GM21528 (cell line): ENCODE data around the gene LRRC17.

Source experiments
- ATAC-seq: cut with Tn5 transposase; IDR thresholded peaks from one replicate; pipeline ENCODE4 v1.9.1; 2021; ENCODE audit warnings: mild to moderate bottlenecking, moderate library complexity; ENCODE audit not compliant: unreplicated experiment, low FRiP score

The LRRC17 gene, protein sequence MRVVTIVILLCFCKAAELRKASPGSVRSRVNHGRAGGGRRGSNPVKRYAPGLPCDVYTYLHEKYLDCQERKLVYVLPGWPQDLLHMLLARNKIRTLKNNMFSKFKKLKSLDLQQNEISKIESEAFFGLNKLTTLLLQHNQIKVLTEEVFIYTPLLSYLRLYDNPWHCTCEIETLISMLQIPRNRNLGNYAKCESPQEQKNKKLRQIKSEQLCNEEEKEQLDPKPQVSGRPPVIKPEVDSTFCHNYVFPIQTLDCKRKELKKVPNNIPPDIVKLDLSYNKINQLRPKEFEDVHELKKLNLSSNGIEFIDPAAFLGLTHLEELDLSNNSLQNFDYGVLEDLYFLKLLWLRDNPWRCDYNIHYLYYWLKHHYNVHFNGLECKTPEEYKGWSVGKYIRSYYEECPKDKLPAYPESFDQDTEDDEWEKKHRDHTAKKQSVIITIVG

DNA sequence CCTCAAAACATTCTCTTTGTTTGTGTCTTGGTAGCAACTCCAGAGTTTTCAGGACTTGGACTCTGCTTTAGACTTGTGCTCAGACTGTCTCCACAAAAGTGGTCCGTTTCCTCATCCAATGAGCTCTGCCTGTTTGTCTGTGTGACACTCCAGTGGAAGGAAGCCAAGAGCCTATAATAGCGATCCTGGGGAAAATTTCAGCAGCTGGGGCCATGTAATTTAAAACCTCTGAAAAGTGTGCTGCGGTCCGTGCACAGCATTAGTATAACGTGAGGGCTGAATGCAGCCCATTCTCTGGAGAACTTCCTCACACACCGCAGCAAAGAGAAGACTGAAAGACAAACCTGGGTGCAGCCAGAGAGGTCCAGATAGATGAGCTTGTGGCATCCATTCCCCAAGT lies at the start of gene LRRC17:
TSS of gene LRRC17 (plus strand) at position 259 of the 400 bp plus-strand sequence. CDS start 20,914 bp downstream, outside the sequence.
- no peak for ATAC-seq

GRCh38 chr7:102864958-102865357 lies 47.8 kb upstream of the LRRC17 start:
- ATAC-seq: no peak

DNA sequence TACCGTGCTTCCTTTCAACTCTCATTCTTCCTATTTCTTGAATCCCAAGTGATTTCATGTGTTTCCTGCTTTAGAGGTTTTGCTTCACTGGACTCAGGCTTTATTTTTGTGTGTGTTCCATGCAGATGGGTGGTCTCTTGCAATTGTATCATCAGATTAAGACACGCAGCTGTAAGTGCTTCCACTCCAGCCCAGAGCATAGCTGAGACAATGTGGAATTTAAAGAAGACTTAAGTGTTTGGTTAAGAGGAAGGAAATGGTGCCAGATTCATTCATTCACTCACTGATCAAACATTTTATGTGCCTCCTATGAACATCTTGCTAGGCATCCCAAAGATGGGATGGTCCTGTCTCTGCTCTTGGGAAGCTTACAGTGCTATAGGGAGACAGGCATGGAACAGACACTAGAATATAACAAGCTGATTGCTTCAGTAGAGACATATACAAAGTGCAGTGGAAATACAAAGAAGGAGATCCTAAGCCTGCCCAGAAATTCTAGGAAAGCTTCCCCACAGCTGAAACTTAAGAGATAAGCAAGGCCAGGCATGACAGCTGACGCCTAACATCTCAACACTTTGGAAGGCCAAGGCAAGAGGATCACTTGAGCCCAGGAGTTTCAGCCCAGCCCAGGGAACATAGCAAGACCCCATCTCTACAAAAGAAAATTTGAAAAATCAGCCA lies 46.1 kb upstream of the LRRC17 start:
- ATAC-seq: no peak

- no peak for ATAC-seq
Observed at GRCh38 chr7:102869195-102869594, 43.6 kb upstream of the LRRC17 start.

DNA sequence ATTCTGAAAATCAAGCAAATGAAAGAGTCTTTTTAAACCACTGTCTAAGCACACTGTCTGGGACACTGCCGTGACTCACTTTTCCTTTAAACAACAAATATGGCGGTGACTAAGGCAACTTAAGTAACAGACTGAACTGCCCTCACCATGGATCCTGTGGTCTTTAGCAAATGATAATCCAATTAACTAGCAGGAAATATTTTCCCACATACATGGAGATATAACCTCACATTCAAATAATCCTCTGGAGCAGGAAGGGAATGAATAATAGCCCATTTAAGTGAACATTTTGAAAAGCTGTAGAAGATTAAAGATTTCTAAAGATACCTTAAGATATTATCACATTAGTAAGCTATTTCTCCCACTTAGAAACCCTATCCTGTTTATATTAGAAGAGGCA lies 40.3 kb upstream of the LRRC17 start:
- ATAC-seq: no peak

DNA sequence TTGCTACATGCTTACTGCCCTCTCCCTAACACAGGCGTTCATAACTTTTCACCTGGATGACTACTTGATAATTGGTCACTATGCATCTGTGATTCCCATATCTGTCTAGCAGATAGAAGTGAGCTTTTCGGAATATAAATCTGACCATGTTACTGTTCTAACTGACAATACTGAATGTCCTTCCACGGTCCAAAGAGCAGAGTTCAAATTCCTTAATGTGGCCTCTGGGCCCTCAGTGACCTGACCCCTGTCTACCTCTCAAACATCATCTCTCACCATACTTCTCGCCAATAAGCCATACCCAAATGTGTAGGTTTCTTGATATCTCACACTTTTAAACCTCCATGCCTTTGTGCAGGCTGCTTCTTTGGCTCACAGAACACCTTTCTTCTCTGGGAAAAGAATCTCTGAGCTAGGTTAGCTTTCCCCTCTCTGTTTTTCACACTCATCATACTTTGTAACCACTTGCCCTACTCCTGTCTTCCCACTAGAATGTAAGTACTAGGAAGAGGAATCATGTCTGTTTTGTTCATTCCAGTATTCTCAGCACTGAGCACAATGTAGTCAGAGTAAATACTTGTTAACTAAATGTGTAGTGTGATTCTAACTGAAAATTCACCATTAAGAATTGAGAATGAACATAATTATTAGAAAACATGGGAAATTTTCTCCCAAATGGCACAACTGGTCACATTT lies 39.2 kb upstream of the LRRC17 start:
- peak; percentile 10 for ATAC-seq

GRCh38 chr7:102874166-102874829 lies 38.5 kb upstream of the LRRC17 start:
- ATAC-seq: peak; percentile 99

- no peak for ATAC-seq
Observed at GRCh38 chr7:102874966-102875365, 37.8 kb upstream of the LRRC17 start.

DNA sequence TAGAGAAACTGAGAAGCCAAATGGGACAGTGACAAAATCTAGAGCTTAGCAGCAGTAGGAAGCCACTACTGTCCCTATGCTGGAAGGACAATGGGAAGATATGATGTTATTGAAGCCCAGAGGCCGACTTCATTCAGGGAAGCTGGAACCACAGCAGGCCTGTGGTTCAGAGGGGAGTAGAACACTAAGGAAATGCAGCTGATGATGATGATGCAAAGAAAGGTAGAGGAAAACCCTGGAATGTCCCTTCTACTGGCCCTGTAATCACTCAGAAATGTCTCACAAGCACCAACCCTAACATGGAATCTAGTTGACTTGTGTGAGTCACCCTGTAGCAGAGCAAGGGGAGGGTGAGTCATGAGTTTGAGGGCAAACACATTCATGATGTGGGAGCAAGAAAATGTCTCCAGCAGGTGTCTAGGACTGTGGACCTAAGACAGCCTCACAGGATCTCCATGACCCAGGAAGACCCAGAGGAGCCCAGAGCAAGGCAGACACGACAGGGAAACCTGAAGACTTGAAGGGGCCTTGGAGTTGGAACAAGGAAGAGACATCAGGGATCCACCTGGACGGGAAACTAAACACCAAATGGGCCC lies 37.0 kb upstream of the LRRC17 start:
- no peak for ATAC-seq

DNA sequence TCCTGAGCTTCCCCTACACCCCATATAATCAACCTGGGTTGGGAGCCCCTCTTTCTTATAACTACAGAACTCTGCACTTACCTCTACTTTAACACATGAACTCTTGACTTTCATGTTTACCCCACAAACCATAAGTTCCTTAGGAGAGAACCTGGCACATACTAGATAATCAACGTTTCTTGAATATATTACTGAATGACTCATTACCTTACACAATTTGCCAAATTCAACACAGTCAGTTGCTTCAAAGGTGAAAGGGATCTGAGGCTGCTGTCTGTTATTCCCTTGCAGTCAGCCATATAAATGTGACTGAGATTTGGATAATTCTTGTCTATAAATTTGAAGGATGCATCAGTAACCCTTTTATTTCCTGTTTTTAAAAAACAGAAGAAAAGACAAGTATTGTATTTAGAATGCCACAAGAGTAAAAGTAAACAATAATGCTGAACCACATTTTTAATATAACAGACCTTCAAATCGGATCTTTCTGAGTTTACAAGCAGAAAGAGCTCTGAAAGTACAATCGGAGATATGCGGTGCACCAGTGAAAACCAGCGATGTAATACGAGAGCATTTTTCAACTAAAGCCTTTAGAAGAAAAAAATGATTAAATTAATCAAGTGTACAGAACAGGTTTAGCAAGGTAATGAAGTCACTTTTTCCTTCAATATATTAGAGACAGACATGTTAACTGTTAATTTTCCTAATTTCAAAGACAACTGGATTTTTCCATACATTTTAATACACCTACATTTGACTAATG lies 29.5 kb upstream of the LRRC17 start:
- no peak for ATAC-seq

DNA sequence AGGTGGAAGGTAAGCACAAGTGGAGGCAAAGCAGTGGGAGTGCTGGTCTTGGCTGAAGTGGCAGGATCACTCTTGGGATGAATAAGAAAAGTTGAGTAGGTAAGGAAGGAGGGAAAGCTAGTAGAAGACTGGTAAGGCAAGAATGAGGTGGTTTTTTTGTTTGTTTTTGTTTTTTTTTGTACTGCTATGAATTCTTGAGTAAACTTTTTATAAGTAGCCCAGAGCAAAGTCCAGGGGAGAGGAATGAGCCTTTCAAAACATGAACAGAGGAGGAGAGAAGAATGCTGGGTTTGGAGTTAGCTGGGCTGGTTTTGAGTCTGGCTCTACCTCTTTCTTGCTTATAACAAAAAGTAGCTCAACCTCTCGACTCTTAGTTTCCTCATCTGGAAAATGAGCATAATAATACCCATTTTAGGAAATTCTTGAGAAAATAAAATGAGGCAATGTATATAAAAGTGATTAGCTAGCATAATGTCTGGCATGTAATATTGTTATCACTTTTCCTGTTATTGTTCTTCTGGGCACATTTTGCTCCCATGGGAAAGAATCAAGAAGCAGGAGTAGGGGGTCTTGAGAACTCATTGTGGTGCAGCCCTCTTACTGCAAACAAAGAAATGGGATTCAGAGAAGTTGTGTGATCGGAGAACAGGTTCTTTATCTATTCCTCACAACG lies 24.1 kb upstream of the LRRC17 start:
- no peak for ATAC-seq

- no peak for ATAC-seq
Observed at GRCh38 chr7:102889851-102890250, 22.9 kb upstream of the LRRC17 start.

- ATAC-seq: no peak
Observed at GRCh38 chr7:102890292-102890970, 22.4 kb upstream of the LRRC17 start.

GRCh38 chr7:102890971-102891692 lies 21.7 kb upstream of the LRRC17 start:
- no peak for ATAC-seq

- no peak for ATAC-seq
Observed at GRCh38 chr7:102891693-102892261, 21.0 kb upstream of the LRRC17 start.

- no peak for ATAC-seq
Observed at GRCh38 chr7:102892631-102893278, 20.0 kb upstream of the LRRC17 start.

GRCh38 chr7:102895602-102896001 lies 17.2 kb upstream of the LRRC17 start:
- no peak for ATAC-seq
